NCI-H82 treated with DMSO at 0.1 percent for 48 hours (cell line): Measurements from ENCODE around the gene TRIM71.
A peak's percentile ranks its signal among the peaks of the same experiment; 100 is the strongest.
"Not testable (repeated sequence)": the region's sequence is repeated elsewhere in the genome, so short reads cannot be mapped to it uniquely, and the experiment has no call there.

Experiments
- DNase-seq: peaks from one replicate; lab custom pipeline; 2025; ENCODE audit not compliant: unreplicated experiment; lab: John Stamatoyannopoulos, UW

TRIM71 gene

GRCh38 chr3:32922078-32922477, 104.3 kb downstream of the TRIM71 start:
- no peak for DNase-seq

GRCh38 chr3:32930161-32930560, 112.4 kb downstream of the TRIM71 start:
- DNase-seq: no peak

GRCh38 chr3:32931273-32931672, 113.5 kb downstream of the TRIM71 start:
- DNase-seq: not testable (repeated sequence)

- no peak for DNase-seq
Measured at GRCh38 chr3:32934150-32934742, 116.4 kb downstream of the TRIM71 start.

- peak; percentile 40 for DNase-seq
Measured at GRCh38 chr3:32937331-32937730, 119.5 kb downstream of the TRIM71 start.

- not testable (repeated sequence) for DNase-seq
Measured at GRCh38 chr3:32939531-32940284, 121.9 kb downstream of the TRIM71 start.

DNA sequence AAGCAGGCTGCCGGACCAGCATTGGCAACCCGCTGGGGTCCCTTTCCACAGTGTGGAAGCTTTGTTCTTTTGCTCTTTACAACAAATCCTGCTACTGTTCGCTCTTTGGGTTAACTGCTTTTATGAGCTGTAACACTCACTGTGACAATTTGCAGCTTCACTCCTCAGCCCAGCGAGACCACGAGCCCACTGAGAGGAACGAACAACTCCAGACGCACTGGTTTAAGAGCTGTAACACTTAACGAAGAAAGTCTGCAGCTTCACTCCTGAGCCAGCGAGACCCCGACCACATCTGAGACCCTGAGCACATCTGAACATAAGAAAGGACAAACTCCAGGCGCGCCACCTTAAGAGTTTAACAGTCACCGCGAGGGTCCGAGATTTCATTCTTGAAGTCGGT, 122.9 kb downstream of the TRIM71 start:
- no peak for DNase-seq

- DNase-seq: no peak
Measured at GRCh38 chr3:32945136-32945535, 127.3 kb downstream of the TRIM71 start.

DNA sequence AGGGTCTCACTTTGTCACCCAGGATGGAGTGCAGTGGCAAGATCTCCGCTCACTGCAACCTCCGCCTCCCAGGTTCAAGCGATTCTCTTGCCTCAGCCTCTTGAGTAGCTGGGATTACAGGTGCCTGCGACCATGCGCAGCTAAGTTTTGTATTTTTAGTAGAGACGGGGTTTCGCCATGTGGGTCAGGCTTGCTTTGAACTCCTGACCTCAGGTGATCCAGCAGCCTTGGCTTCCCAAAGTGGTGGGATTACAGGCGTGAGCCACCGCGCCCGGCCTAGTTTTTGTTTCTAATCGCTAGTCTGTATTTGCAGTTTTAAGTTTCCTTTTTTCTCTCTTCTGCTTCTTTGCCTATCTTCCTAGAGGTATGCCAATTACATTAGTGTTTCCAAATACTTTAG, 127.8 kb downstream of the TRIM71 start:
- not testable (repeated sequence) for DNase-seq

- DNase-seq: no peak
Measured at GRCh38 chr3:32946973-32947788, 129.4 kb downstream of the TRIM71 start.
